IPS-20b (cell line): ENCODE results near the gene KDM4B.

Experiments used
- H3K27ac ChIP-seq: one replicate; pipeline ENCODE4 v1.5.1; 2013; ENCODE audit warnings: low read length
- H3K27me3 ChIP-seq: 2 replicates; pipeline ENCODE4 v1.6.1; 2013; ENCODE audit warnings: mild to moderate bottlenecking, low read length, inconsistent platforms; ENCODE audit not compliant: insufficient read depth
- H3K36me3 ChIP-seq: 2 replicates; pipeline ENCODE4 v1.6.1; 2013; ENCODE audit warnings: low read depth, mild to moderate bottlenecking, inconsistent platforms, low read length, moderate library complexity; ENCODE audit not compliant: insufficient read depth
- H3K4me1 ChIP-seq: 2 replicates; pipeline ENCODE4 v1.6.1; 2013; ENCODE audit warnings: mild to moderate bottlenecking, control low read depth, inconsistent platforms, low read length, moderate library complexity; ENCODE audit not compliant: insufficient read depth
- H3K4me3 ChIP-seq: 2 replicates; pipeline ENCODE4 v1.5.1; 2013; ENCODE audit warnings: mild to moderate bottlenecking, low read length, inconsistent platforms
- H3K9ac ChIP-seq: 2 replicates; pipeline ENCODE4 v1.6.1; 2013; ENCODE audit warnings: low read depth, mild to moderate bottlenecking, inconsistent platforms, low read length, moderate library complexity
- H3K9me3 ChIP-seq: 2 replicates; pipeline ENCODE4 v1.6.1; 2013; ENCODE audit warnings: mild to moderate bottlenecking, low read depth, low read length, inconsistent platforms; ENCODE audit not compliant: insufficient read depth

KDM4B gene

DNA sequence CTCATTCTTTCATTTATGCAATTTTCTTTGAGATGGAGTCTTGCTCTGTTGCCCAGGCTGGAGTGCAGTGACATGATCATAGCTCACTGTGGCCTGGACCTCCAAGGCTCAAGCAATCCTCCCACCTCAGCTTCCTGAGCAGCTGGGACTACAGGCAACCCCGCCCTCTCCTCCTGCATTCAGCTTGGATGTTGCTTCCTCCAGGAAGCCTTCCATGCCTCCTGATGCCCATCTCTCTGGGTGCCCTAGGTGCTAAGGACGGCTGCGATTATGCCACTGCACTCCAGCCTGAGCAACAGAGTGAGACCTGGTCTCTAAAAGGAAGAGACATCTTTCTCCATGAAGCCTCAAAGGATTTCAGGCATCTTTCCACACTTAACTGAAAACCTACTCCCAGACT, 209.9 kb downstream of the KDM4B start:
- Histone ChIP-seq H3K9ac (no peak overlapping the region), H3K9me3 (no peaks in the 10 kb centered on the region), H3K36me3 (no peaks in the 10 kb centered on the region), H3K27ac (no peak overlapping the region), H3K4me1 (no peaks in the 10 kb centered on the region), H3K27me3 (no peaks in the 10 kb centered on the region), H3K4me3 (no peak overlapping the region)

- no peaks in the 10 kb centered on the region for H3K27me3 ChIP-seq
- no peaks in the 10 kb centered on the region for H3K4me1 ChIP-seq
- no peak overlapping the region for H3K27ac ChIP-seq
- H3K9ac ChIP-seq: no peak overlapping the region
- no peaks in the 10 kb centered on the region for H3K36me3 ChIP-seq
- no peak overlapping the region for H3K4me3 ChIP-seq
- H3K9me3 ChIP-seq: no peaks in the 10 kb centered on the region
These were observed 210.3 kb downstream of the KDM4B start for GRCh38 chr19:5179256-5179655.

DNA sequence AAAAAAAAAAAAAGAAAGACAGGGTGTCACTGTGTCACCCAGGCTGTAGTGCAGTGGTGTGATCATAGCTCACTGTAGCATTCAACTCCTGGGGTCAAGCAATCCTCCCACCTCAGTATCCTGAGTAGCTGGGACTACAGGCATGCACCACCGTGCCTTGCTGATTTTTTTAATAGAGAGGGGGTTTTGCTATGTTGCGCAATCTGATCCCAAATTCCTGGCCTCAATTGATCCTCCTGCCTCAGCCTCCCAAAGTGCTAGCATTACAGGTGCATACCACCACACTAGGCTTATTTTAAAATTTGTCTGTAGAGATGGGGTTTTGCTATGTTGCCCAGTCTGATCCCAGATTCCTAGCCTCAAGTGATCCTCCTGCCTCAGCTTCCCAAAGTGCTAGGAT, 212.4 kb downstream of the KDM4B start:
- Histone ChIP-seq H3K27me3 (no peaks in the 10 kb centered on the region), H3K4me3 (no peak overlapping the region), H3K9ac (no peak overlapping the region), H3K9me3 (no peaks in the 10 kb centered on the region), H3K36me3 (no peaks in the 10 kb centered on the region), H3K27ac (no peak overlapping the region), H3K4me1 (no peaks in the 10 kb centered on the region)

DNA sequence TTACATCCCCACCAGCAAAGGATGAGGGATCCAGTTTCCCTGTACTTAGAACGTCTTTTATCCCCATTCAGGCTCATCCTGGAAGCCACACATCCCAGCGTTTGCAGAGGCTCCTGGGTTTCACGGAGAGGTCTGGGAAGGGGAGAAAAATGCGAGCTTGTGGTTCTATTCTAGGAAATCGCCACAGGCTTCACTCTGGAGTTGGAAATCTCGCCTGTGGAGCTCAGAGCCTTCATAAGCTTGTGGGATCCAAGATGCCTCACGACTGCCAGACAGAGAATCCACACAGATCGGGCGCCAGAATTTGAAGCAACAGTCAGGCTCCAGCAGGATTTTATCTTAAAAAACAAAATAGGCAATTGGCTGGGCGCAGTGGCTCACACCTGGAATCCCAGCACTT, 213.8 kb downstream of the KDM4B start:
- no peak overlapping the region for H3K4me3 ChIP-seq
- H3K9me3 ChIP-seq: no peaks in the 10 kb centered on the region
- H3K9ac ChIP-seq: no peak overlapping the region
- no peaks in the 10 kb centered on the region for H3K4me1 ChIP-seq
- H3K36me3 ChIP-seq: no peaks in the 10 kb centered on the region
- H3K27me3 ChIP-seq: no peaks in the 10 kb centered on the region
- H3K27ac ChIP-seq: no peak overlapping the region

- Histone ChIP-seq H3K4me3 (no peak overlapping the region), H3K4me1 (no peaks in the 10 kb centered on the region), H3K27ac (no peak overlapping the region), H3K27me3 (no peaks in the 10 kb centered on the region), H3K9ac (no peak overlapping the region), H3K9me3 (no peaks in the 10 kb centered on the region), H3K36me3 (no peaks in the 10 kb centered on the region)
These were observed 214.7 kb downstream of the KDM4B start for GRCh38 chr19:5183616-5184015.

GRCh38 chr19:5184930-5185329, 216.0 kb downstream of the KDM4B start:
- H3K36me3 ChIP-seq: no peaks in the 10 kb centered on the region
- H3K27ac ChIP-seq: no peak overlapping the region
- H3K4me1 ChIP-seq: no peaks in the 10 kb centered on the region
- no peak overlapping the region for H3K4me3 ChIP-seq
- no peaks in the 10 kb centered on the region for H3K27me3 ChIP-seq
- H3K9me3 ChIP-seq: no peaks in the 10 kb centered on the region
- no peak overlapping the region for H3K9ac ChIP-seq

DNA sequence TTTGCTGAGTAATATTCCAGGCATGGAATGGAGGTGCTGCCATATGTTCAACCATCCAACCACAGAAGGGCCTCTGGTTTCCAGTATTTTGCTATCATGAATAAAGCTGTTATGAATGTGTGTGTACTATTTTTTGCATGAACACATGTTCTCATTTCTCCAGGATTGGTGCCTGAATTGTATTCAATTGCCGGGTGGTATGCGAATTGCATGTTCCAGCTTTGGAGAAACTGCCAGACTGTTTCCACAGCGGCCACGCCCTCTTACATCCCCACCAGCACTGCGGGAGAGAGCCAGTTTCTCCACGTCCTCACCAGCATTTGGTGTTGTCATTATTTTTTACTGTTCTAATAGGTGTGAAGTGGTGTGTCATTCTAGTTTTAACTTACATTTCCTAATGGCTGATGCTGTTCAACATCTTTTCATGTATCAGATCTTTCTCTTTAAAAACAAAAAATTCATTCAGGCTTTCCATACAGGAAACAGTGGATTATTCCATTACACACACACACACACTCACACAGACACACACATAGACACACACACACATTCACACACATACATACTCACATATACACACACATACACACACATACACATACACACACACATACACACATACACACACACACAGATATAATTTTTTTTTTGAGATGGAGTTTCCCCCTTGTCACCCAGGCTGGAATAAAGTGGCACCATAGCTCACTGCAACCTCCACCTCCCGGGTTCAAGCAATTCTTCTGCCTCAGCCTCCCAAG, 217.6 kb downstream of the KDM4B start:
- Histone ChIP-seq H3K27me3 (no peaks in the 10 kb centered on the region), H3K4me3 (no peak overlapping the region), H3K27ac (no peak overlapping the region), H3K9ac (no peak overlapping the region), H3K36me3 (no peaks in the 10 kb centered on the region), H3K4me1 (no peaks in the 10 kb centered on the region), H3K9me3 (no peaks in the 10 kb centered on the region)

- H3K9me3 ChIP-seq: no peaks in the 10 kb centered on the region
- no peaks in the 10 kb centered on the region for H3K36me3 ChIP-seq
- no peak overlapping the region for H3K27ac ChIP-seq
- peaks cover 12% of the 10 kb centered on the region; the same call in 1 of the 2 replicates for H3K4me1 ChIP-seq
- no peaks in the 10 kb centered on the region for H3K27me3 ChIP-seq
- no peak overlapping the region for H3K4me3 ChIP-seq
- no peak overlapping the region for H3K9ac ChIP-seq
These were observed 219.8 kb downstream of the KDM4B start for GRCh38 chr19:5188548-5189317.

GRCh38 chr19:5189318-5189607, 220.3 kb downstream of the KDM4B start:
- Histone ChIP-seq H3K9me3 (no peaks in the 10 kb centered on the region), H3K4me3 (no peak overlapping the region), H3K36me3 (no peaks in the 10 kb centered on the region), H3K4me1 (peaks cover 12% of the 10 kb centered on the region; the same call in 1 of the 2 replicates), H3K27ac (no peak overlapping the region), H3K9ac (no peak overlapping the region), H3K27me3 (no peaks in the 10 kb centered on the region)

DNA sequence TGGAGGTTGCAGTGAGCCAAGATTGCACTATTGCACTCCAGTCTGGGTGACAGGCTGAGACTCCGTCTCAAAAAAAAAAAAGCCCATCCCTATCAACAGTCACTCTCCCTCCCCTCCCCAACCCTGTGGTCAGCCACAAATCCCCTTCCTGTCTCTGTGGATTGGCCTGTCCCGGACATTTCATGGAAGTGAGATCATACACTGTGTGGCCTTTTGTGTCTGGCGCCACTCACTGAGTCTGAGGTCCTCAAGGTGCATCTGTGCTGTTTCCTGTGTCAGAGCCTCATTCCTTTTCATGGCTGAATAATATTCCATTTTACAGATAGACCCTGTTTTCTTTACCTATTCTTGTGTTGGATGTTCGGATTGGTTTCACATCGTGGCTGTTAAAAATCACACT, 222.2 kb downstream of the KDM4B start:
- no peaks in the 10 kb centered on the region for H3K27me3 ChIP-seq

DNA sequence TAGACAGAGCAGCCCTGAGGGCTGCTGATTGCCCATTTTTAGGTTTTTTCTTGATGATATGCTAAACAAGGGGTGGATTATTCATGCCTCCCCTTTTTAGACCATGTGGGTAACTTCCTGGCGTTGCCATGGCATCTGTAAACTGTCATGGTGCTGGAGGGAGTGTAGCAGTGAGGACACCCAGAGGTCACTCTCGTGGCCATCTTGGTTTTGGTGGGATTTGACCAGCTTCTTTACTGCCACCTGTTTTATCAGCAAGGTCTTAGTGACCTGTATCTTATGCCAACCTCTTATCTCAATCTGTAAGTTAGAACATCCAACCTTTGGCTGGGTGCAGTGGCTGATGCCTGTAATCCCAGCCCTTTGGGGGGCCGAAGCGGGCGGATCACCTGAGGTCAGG, 223.7 kb downstream of the KDM4B start:
- no peaks in the 10 kb centered on the region for H3K27me3 ChIP-seq
- no peaks in the 10 kb centered on the region for H3K36me3 ChIP-seq
- peak overlapping the region; percentile 66 for H3K27ac ChIP-seq
- H3K4me3 ChIP-seq: no peak overlapping the region
- peaks cover 12% of the 10 kb centered on the region; the same call in 1 of the 2 replicates for H3K4me1 ChIP-seq
- H3K9me3 ChIP-seq: no peaks in the 10 kb centered on the region
- peak overlapping the region; percentile 87; the same call in 1 of the 2 replicates for H3K9ac ChIP-seq

More for the DNA sequence above, 222.2 kb downstream of the KDM4B start:
- Histone ChIP-seq H3K9me3 (no peaks in the 10 kb centered on the region), H3K4me1 (peaks cover 12% of the 10 kb centered on the region; the same call in 1 of the 2 replicates), H3K4me3 (no peak overlapping the region), H3K27ac (no peak overlapping the region), H3K36me3 (no peaks in the 10 kb centered on the region), H3K9ac (no peak overlapping the region)

GRCh38 chr19:5193192-5193591, 224.3 kb downstream of the KDM4B start:
- H3K4me1 ChIP-seq: peaks cover 12% of the 10 kb centered on the region; the same call in 1 of the 2 replicates
- peak overlapping the region; percentile 66 for H3K27ac ChIP-seq
- H3K27me3 ChIP-seq: no peaks in the 10 kb centered on the region
- H3K4me3 ChIP-seq: peak overlapping the region; percentile 49; the same call in 1 of the 2 replicates
- H3K36me3 ChIP-seq: no peaks in the 10 kb centered on the region
- H3K9ac ChIP-seq: peak overlapping the region; percentile 87
- H3K9me3 ChIP-seq: no peaks in the 10 kb centered on the region
